NT2/D1 (cell line): ENCODE data around the gene ARHGAP23.

Experiments used
- YY1 ChIP-seq: IDR thresholded peaks from 2 replicates; pipeline ENCODE4 v1.6.1; 2011; ENCODE audit not compliant: insufficient read length, insufficient read depth
- ZNF274 ChIP-seq: IDR thresholded peaks from 2 replicates; pipeline ENCODE4 v1.6.1; 2011; ENCODE audit warnings: mild to moderate bottlenecking, low read depth, low read length

GRCh38 chr17:38559880-38560230, 131.6 kb downstream of the ARHGAP23 start:
- no peak for TF ChIP-seq ZNF274
- TF ChIP-seq YY1, result no peak
